ENCODE measurements around the gene ADARB1. TPM values are rescaled to one million over a fixed set of nuclear protein-coding genes. Genes with fewer than 3 reads are reported as not detected.

Gene ADARB1
- total RNA-seq, 4 donors from 2014 or later = 18.2 to 57.6 (median 32.0) TPM

DNA sequence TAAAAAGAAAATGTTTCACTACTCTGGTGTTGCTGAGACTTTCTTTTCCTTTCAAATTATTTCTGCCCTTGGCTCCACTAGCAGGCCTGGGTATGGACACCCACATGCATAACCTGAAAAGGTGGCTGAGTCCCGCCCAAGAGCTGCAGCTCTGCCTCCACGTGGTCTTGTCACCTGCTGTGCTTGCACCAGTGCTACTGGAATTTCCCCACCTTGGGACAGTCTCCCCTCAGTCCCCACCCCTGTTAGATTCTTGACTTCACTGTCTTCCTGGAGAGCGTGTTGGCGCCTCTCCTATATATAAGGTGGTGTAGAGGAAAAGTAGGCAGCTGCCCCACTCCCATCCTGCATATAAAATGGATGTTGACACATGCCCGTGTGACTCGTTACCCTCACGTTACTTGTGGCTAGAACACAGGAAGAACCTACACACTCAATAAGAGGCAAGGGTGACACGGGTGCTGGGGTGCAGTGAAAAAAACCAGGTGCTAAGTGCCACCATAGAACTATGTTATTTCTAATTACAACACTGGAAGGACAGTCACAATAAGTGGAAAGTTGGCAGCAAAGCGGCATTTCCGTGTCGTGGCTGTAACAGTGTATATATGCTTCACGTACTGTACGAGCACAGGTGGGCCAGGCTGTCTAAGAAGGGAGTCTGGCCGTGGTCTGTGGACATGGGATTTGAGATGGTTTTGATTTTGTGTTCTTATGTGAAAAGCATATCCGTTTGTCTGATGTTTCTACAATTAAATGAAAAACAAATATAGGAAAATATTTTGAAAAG lies 152.4 kb downstream of the ADARB1 start:
- WGBS, 2 donors = 64 to 69% methylated on average over 15 of the region's 15 CpGs
- TF ChIP-seq, protein P1, sequence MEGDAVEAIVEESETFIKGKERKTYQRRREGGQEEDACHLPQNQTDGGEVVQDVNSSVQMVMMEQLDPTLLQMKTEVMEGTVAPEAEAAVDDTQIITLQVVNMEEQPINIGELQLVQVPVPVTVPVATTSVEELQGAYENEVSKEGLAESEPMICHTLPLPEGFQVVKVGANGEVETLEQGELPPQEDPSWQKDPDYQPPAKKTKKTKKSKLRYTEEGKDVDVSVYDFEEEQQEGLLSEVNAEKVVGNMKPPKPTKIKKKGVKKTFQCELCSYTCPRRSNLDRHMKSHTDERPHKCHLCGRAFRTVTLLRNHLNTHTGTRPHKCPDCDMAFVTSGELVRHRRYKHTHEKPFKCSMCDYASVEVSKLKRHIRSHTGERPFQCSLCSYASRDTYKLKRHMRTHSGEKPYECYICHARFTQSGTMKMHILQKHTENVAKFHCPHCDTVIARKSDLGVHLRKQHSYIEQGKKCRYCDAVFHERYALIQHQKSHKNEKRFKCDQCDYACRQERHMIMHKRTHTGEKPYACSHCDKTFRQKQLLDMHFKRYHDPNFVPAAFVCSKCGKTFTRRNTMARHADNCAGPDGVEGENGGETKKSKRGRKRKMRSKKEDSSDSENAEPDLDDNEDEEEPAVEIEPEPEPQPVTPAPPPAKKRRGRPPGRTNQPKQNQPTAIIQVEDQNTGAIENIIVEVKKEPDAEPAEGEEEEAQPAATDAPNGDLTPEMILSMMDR (IDR thresholded peaks at IDR 0.05) = no peak
- no peak for TF ChIP-seq EP300 (IDR thresholded peaks at IDR 0.05)
- TF ChIP-seq POLR2A (IDR thresholded peaks at IDR 0.05) = no peak
- H3K9me3 ChIP-seq = no peaks in the 10 kb centered on the region
- H3K27me3 ChIP-seq = no peaks in the 10 kb centered on the region
- peaks cover 0 to 22% (median 0%) of the 10 kb centered on the region in 3 donors for H3K36me3 ChIP-seq
- DNase-seq (ENCODE audit: low spot score in 2 of 2) = no peak
- peaks cover 0 to 12% (median 2%) of the 10 kb centered on the region in 4 donors for H3K4me1 ChIP-seq
- H3K27ac ChIP-seq = no peak overlapping the region
- no peak overlapping the region for H3K4me3 ChIP-seq

DNA sequence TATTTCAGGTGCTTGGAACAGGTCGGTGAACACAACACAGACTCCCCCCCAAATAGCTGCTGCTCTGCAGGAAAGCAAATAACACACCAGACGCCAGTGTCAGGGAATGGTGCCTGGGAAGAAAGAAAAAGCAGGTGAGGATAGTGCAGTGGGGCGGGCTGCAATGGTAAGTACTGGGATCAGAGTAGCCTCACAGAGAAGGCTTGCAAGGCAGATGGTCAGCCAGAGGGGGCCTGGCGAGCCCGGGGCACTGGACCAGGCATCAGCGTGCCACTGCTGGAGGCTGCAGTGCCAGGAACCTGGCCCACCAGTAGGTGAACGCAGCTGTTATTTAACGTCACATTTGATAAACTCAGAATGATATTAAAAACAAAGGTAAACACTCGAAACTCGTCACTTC lies 153.4 kb downstream of the ADARB1 start:
- H3K4me1 ChIP-seq = peaks cover 0 to 12% (median 2%) of the 10 kb centered on the region in 4 donors
- H3K27ac ChIP-seq = no peak overlapping the region
- 75 to 80% methylated on average over 10 of the region's 10 CpGs for WGBS, 2 donors
- H3K4me3 ChIP-seq = no peak overlapping the region
- no peaks in the 10 kb centered on the region for H3K9me3 ChIP-seq
- no peaks in the 10 kb centered on the region for H3K27me3 ChIP-seq
- DNase-seq (ENCODE audit: low spot score in 2 of 2) = no peak
- H3K36me3 ChIP-seq = peaks cover 0 to 12% (median 0%) of the 10 kb centered on the region in 3 donors
- TF ChIP-seq, protein P1 (IDR thresholded peaks at IDR 0.05) = no peak
- TF ChIP-seq EP300 (IDR thresholded peaks at IDR 0.05) (no peak), POLR2A (IDR thresholded peaks at IDR 0.05) (no peak)

DNA sequence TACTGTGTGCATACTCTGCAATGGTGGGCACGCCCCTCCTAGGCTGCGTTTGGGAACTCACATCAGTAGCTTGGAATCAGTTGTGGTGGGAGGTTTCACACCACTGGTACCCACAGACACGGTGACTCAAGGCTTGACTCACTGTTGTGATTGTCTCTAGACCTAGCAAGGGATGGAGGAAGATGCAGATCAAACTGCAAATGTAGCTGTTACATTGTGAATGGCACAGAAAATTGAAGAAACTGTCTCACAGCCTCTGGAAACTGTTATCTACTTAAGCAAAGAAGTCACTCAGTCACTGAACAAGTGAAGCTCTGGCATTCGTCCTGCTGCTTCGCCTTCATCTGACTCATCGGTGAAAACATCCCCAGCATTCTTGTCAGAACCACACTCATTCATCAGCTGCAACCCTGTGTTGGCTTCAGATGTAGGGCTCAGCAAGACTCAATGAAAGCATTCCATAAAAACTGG lies 153.8 kb downstream of the ADARB1 start:
- Histone ChIP-seq H3K4me3 (no peak overlapping the region), H3K4me1 (peaks cover 0 to 12% (median 2%) of the 10 kb centered on the region in 4 donors), H3K36me3 (peaks cover 0 to 8% (median 0%) of the 10 kb centered on the region in 3 donors), H3K27me3 (no peaks in the 10 kb centered on the region), H3K9me3 (no peaks in the 10 kb centered on the region), H3K27ac (no peak overlapping the region)
- WGBS, 2 donors = 24 to 25% methylated on average over 6 of the region's 6 CpGs
- TF ChIP-seq POLR2A (IDR thresholded peaks at IDR 0.05) (no peak), EP300 (IDR thresholded peaks at IDR 0.05) (no peak)
- TF ChIP-seq, protein P1 (IDR thresholded peaks at IDR 0.05) = no peak
- DNase-seq (ENCODE audit: low spot score in 2 of 2) = peak in 1 of 2 donors; percentile 67

DNA sequence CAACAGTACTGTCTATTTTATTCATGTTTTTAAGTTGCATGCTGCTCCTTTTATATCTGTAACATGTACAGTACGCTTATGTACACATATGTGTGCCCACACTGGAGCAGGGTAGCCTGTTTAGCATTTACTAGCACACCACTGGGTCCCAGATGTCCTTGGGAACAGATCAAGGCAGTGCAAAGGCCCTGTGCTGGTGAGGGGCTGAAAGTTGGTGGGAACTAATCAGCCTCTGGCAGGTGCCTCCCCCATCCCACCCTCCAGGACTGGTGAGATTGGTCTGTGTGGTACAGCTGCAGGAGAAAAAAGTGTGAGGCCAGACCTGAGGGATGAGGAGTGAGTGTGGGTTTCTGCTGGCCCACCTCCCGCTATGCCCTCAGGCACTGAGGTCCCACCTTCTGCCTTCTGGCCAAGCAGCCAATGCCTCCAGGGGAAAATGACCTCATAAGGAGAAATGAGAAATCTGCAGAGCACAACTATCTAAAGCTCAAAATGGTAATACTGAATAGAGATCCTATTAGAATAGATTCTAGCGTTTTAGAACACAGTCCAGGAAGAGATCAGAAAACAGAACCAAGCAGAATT lies 154.4 kb downstream of the ADARB1 start:
- H3K36me3 ChIP-seq = peaks cover 0 to 2% (median 0%) of the 10 kb centered on the region in 3 donors

More for the DNA sequence above, 154.4 kb downstream of the ADARB1 start:
- Histone ChIP-seq H3K27me3 (no peaks in the 10 kb centered on the region), H3K27ac (peak overlapping the region in 1 of 4 donors; percentile 55), H3K4me3 (no peak overlapping the region), H3K4me1 (peaks cover 0 to 12% (median 2%) of the 10 kb centered on the region in 4 donors), H3K9me3 (no peaks in the 10 kb centered on the region)
- TF ChIP-seq, protein P1 (IDR thresholded peaks at IDR 0.05) = no peak
- TF ChIP-seq EP300 (IDR thresholded peaks at IDR 0.05) = no peak
- TF ChIP-seq POLR2A (IDR thresholded peaks at IDR 0.05) = no peak
- DNase-seq (ENCODE audit: low spot score in 2 of 2) = no peak
- WGBS, 2 donors = 63 to 79% methylated on average over 3 of the region's 3 CpGs

Measured in tibial nerve (tissue), 4 donors.